Pancreas (tissue), 10 donors: ENCODE measurements around the gene SLC25A44. TPM values are rescaled to one million over a fixed set of nuclear protein-coding genes. Genes with fewer than 3 reads are reported as not detected.
"Not testable (repeated sequence)": the region's sequence is repeated elsewhere in the genome, so short reads cannot be mapped to it uniquely, and the experiment has no call there.

Experiments used
- ATAC-seq, 4 donors: fragments of 200-7000 bp; cut with Tn5 transposase; one replicate each; pipeline versions ENCODE4 v1.8.0 to v1.9.1; 2020; ENCODE audit warnings: mild to moderate bottlenecking in 4 of 4, moderate library complexity in 4 of 4
- DNase-seq, 6 donors: peaks; one replicate each; pipeline ENCODE4 v3.0.0-alpha.2; 2020
- FAIRE-seq: peaks from 2 replicates; lab custom pipeline; 2012; peaks lifted over from hg19 to GRCh38; lab: Jason Lieb, UNC
- H3K27ac ChIP-seq, 4 donors: fragments of 200-600 bp; sonication (generic); 1 replicate in 3 of 4; 2 replicates in 1 of 4; pipeline versions ENCODE4 v1.5.0 to v1.8.0; 2020
- H3K27me3 ChIP-seq, 4 donors: fragments of 200-600 bp; one replicate each; pipeline ENCODE4 v1.8.0; 2021
- H3K36me3 ChIP-seq, 3 donors: fragments of 200-600 bp; sonication (generic) in 1 of 3; one replicate each; pipeline versions ENCODE4 v1.5.0 to v1.8.0; 2020 to 2021
- H3K4me1 ChIP-seq, 3 donors: fragments of 200-600 bp; one replicate each; pipeline ENCODE4 v1.8.0; 2021
- H3K4me3 ChIP-seq, 4 donors: fragments of 200-600 bp; sonication (generic) in 2 of 4; one replicate each; pipeline versions ENCODE4 v1.5.0 to v1.8.0; 2020 to 2021
- H3K9me3 ChIP-seq, 4 donors: fragments of 200-600 bp; one replicate each; pipeline ENCODE4 v1.8.0; 2021
- CTCF ChIP-seq, 4 donors: fragments of 200-600 bp; sonication (generic) in 3 of 4; IDR thresholded peaks; one replicate each; pipeline versions ENCODE4 v1.5.0 to v1.8.0; 2021; ENCODE audit warnings: antibody characterized with exemption in 4 of 4
- WGBS, 2 donors: extraction: QIAGEN DNeasy Blood & Tissue Kit; methylation state at CpG; one replicate each; pipeline ENCODE4 v1.1.7; 2013; 5-methylcytosine and 5-hydroxymethylcytosine counted together
- intact Hi-C, 3 donors: fragments of 100-400 bp; cut with DNase I; formaldehyde crosslinking; loops; one replicate each; pipeline versions ENCODE4 v1.11.1 to v1.14.2; 2022
- polyA plus RNA-seq, 2 donors: library from polyadenylated mRNA; stranded (reverse); fragments of 200-250 nt; gene quantifications; one replicate each; pipeline ENCODE4 v1.2.3, GENCODE V29; 2013
- total RNA-seq, 6 donors: library from RNA; stranded (reverse); fragmentation: NEBNext Ultra II Directional in 4 of 6; extraction: Animal tissue kit (Norgen Biotek cat#: 25700) in 4 of 6; gene quantifications; one replicate each; pipeline versions ENCODE4 v1.2.1 to v1.2.4, GENCODE V29; 2021 to 2023
- donor health status: healthy with polysubstance abuse.
- donor health status: DM: no; HTN: no; CAD: no; lungs with moderate emphysema.
- donor health status: DM: no; HTN: no; CAD: no.
- donor health status: control.
- donor health status: control.
- donor health status: Bipolar disorder and iron deficiency.
- donor health status: DM: yes; HTN: yes; CAD: no.
- donor health status: DM: no; HTN: no; CAD: no.
- donor health status: DM: no; HTN: no; CAD: no.
- donor health status: DM: yes; HTN: yes; CAD: no.

Gene SLC25A44
- total and polyA plus RNA-seq, 8 donors: 4.0 to 11.4 (median 6.7) TPM

- ATAC-seq (no peak), DNase-seq (no peak), FAIRE-seq (no peak)
- no peaks in the 10 kb centered on the region for H3K9me3 ChIP-seq
- intact Hi-C loops: no loop called here
- H3K4me1 ChIP-seq: no peaks in the 10 kb centered on the region
- no peak overlapping the region for H3K4me3 ChIP-seq
- H3K27me3 ChIP-seq: no peaks in the 10 kb centered on the region
- H3K36me3 ChIP-seq: no peaks in the 10 kb centered on the region
- no peak overlapping the region for H3K27ac ChIP-seq
- WGBS, 2 donors: 87 to 92% methylated on average over 3 of the region's 3 CpGs
- TF ChIP-seq CTCF (IDR thresholded peaks at IDR 0.05): no peak
These were observed 13.4 kb upstream of the SLC25A44 start for GRCh38 chr1:156180471-156180870.

- not testable (repeated sequence) for DNase-seq, H3K27ac ChIP-seq, FAIRE-seq
These were observed 12.4 kb upstream of the SLC25A44 start for GRCh38 chr1:156181391-156181924.

GRCh38 chr1:156182010-156182779 is 11.7 kb upstream of the SLC25A44 start:
- FAIRE-seq, intact Hi-C loops, H3K4me1 ChIP-seq, H3K9me3 ChIP-seq, H3K36me3 ChIP-seq, H3K27me3 ChIP-seq, H3K27ac ChIP-seq, DNase-seq, H3K4me3 ChIP-seq, ATAC-seq: not testable (repeated sequence)
- WGBS, 2 donors: 76 to 77% methylated on average over 12 of the region's 12 CpGs

More at GRCh38 chr1:156181391-156181924, 12.4 kb upstream of the SLC25A44 start:
- H3K4me3 ChIP-seq, ATAC-seq, H3K4me1 ChIP-seq, H3K27me3 ChIP-seq, H3K9me3 ChIP-seq, H3K36me3 ChIP-seq, intact Hi-C loops: not testable (repeated sequence)
- 44 to 45% methylated on average over 7 to 8 of the region's 8 CpGs for WGBS, 2 donors

- intact Hi-C loops, H3K9me3 ChIP-seq, H3K27me3 ChIP-seq, H3K4me3 ChIP-seq, H3K4me1 ChIP-seq, ATAC-seq, H3K36me3 ChIP-seq, DNase-seq, H3K27ac ChIP-seq, FAIRE-seq: not testable (repeated sequence)
- 95 to 96% methylated on average over 2 of the region's 2 CpGs for WGBS, 2 donors
These were observed 7.3 kb upstream of the SLC25A44 start for GRCh38 chr1:156186347-156187177.

- DNase-seq, H3K27me3 ChIP-seq, H3K36me3 ChIP-seq, H3K27ac ChIP-seq, H3K9me3 ChIP-seq, H3K4me3 ChIP-seq, FAIRE-seq, H3K4me1 ChIP-seq, intact Hi-C loops, ATAC-seq: not testable (repeated sequence)
- WGBS, 2 donors: 74 to 85% methylated on average over 4 of the region's 4 CpGs
These were observed 3.6 kb upstream of the SLC25A44 start for GRCh38 chr1:156190265-156190664.

- Histone ChIP-seq H3K4me3 (no peak overlapping the region), H3K27me3 (no peaks in the 10 kb centered on the region), H3K9me3 (no peaks in the 10 kb centered on the region), H3K36me3 (no peaks in the 10 kb centered on the region), H3K27ac (no peak overlapping the region), H3K4me1 (peaks cover 5 to 7% (median 7%) of the 10 kb centered on the region in 3 donors)
- no peak for FAIRE-seq
- 85 to 88% methylated on average over 4 of the region's 4 CpGs for WGBS, 2 donors
- intact Hi-C loops: no loop called here
- no peak for ATAC-seq
- TF ChIP-seq CTCF (IDR thresholded peaks at IDR 0.05): no peak
- DNase-seq: no peak
These were observed 2.5 kb upstream of the SLC25A44 start for GRCh38 chr1:156191292-156191964.
